Pancreas (tissue), 10 donors: ENCODE data around the gene SHANK3. TPM values are rescaled to one million over a fixed set of nuclear protein-coding genes. Genes with fewer than 3 reads are reported as not detected.

Experiments
- ATAC-seq, 4 donors: fragments of 200-7000 bp; cut with Tn5 transposase; one replicate each; pipeline versions ENCODE4 v1.8.0 to v1.9.1; 2020; ENCODE audit warnings: mild to moderate bottlenecking in 4 of 4, moderate library complexity in 4 of 4
- DNase-seq, 6 donors: peaks; one replicate each; pipeline ENCODE4 v3.0.0-alpha.2; 2020
- FAIRE-seq: peaks from 2 replicates; lab custom pipeline; 2012; peaks lifted over from hg19 to GRCh38; lab: Jason Lieb, UNC
- H3K27ac ChIP-seq, 4 donors: fragments of 200-600 bp; sonication (generic); 1 replicate in 3 of 4; 2 replicates in 1 of 4; pipeline versions ENCODE4 v1.5.0 to v1.8.0; 2020
- H3K27me3 ChIP-seq, 4 donors: fragments of 200-600 bp; one replicate each; pipeline ENCODE4 v1.8.0; 2021
- H3K36me3 ChIP-seq, 3 donors: fragments of 200-600 bp; sonication (generic) in 1 of 3; one replicate each; pipeline versions ENCODE4 v1.5.0 to v1.8.0; 2020 to 2021
- H3K4me1 ChIP-seq, 3 donors: fragments of 200-600 bp; one replicate each; pipeline ENCODE4 v1.8.0; 2021
- H3K4me3 ChIP-seq, 4 donors: fragments of 200-600 bp; sonication (generic) in 2 of 4; one replicate each; pipeline versions ENCODE4 v1.5.0 to v1.8.0; 2020 to 2021
- H3K9me3 ChIP-seq, 4 donors: fragments of 200-600 bp; one replicate each; pipeline ENCODE4 v1.8.0; 2021
- WGBS, 2 donors: extraction: QIAGEN DNeasy Blood & Tissue Kit; methylation state at CpG; one replicate each; pipeline ENCODE4 v1.1.7; 2013; 5-methylcytosine and 5-hydroxymethylcytosine counted together
- intact Hi-C, 3 donors: fragments of 100-400 bp; cut with DNase I; formaldehyde crosslinking; loops; one replicate each; pipeline versions ENCODE4 v1.11.1 to v1.14.2; 2022
- polyA plus RNA-seq, 2 donors: library from polyadenylated mRNA; stranded (reverse); fragments of 200-250 nt; gene quantifications; one replicate each; pipeline ENCODE4 v1.2.3, GENCODE V29; 2013
- total RNA-seq, 6 donors: library from RNA; stranded (reverse); fragmentation: NEBNext Ultra II Directional in 4 of 6; extraction: Animal tissue kit (Norgen Biotek cat#: 25700) in 4 of 6; gene quantifications; one replicate each; pipeline versions ENCODE4 v1.2.1 to v1.2.4, GENCODE V29; 2021 to 2023
- TF ChIP-seq, protein P1 (sequence below), 4 donors: fragments of 200-600 bp; sonication (generic) in 3 of 4; IDR thresholded peaks; one replicate each; pipeline versions ENCODE4 v1.5.0 to v1.8.0; 2021; ENCODE audit warnings: antibody characterized with exemption in 4 of 4
- donor health status: healthy with polysubstance abuse.
- donor health status: DM: no; HTN: no; CAD: no; lungs with moderate emphysema.
- donor health status: DM: no; HTN: no; CAD: no.
- donor health status: control.
- donor health status: control.
- donor health status: Bipolar disorder and iron deficiency.
- donor health status: DM: yes; HTN: yes; CAD: no.
- donor health status: DM: no; HTN: no; CAD: no.
- donor health status: DM: no; HTN: no; CAD: no.
- donor health status: DM: yes; HTN: yes; CAD: no.

SHANK3 gene
- total and polyA plus RNA-seq, 8 donors = 2.7 to 18.9 (median 4.4) TPM

DNA sequence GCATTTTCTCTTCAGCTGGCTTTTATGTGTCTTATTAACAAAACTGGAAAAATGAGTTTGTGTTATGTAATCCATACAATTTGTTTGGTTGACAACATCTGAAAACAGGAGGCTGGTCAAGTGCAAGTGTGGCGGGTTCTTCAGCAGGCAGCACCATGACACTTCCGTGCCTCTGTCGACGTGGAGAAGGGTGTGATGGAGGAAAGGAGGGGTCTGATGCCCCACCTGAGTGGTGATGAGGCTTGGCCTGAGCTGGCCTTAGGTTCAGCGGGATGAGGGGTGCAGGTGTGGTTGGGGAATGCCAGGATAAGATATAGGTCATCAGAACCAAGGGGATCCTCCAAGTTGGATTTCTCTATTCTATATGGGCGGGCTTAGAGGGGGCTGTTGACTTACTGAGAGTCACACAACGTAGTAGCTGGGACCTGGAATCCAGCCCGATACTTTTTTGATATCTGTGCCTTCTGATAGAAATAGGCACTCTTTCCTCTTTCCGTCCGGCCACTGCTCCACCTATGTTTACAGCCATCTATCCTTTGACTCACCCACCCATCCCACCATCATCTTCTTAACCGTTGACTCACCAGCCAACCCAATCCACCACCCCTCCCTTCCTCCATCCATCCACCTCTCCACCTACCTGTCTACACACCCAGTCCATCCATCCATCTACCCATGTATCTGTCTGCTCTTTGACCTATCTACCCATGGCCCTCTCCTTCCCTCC, 29.0 kb downstream of the SHANK3 start:
- H3K27ac ChIP-seq = no peak overlapping the region
- WGBS, 2 donors = 77 to 83% methylated on average over 11 of the region's 11 CpGs

GRCh38 chr22:50702261-50702671, 29.6 kb downstream of the SHANK3 start:
- ATAC-seq (no peak), FAIRE-seq (no peak), DNase-seq (peak in 1 of 6 donors; percentile 18)
- Histone ChIP-seq H3K9me3 (no peaks in the 10 kb centered on the region), H3K4me1 (no peaks in the 10 kb centered on the region), H3K4me3 (no peak overlapping the region), H3K27ac (no peak overlapping the region), H3K36me3 (no peaks in the 10 kb centered on the region), H3K27me3 (no peaks in the 10 kb centered on the region)
- TF ChIP-seq, protein P1, sequence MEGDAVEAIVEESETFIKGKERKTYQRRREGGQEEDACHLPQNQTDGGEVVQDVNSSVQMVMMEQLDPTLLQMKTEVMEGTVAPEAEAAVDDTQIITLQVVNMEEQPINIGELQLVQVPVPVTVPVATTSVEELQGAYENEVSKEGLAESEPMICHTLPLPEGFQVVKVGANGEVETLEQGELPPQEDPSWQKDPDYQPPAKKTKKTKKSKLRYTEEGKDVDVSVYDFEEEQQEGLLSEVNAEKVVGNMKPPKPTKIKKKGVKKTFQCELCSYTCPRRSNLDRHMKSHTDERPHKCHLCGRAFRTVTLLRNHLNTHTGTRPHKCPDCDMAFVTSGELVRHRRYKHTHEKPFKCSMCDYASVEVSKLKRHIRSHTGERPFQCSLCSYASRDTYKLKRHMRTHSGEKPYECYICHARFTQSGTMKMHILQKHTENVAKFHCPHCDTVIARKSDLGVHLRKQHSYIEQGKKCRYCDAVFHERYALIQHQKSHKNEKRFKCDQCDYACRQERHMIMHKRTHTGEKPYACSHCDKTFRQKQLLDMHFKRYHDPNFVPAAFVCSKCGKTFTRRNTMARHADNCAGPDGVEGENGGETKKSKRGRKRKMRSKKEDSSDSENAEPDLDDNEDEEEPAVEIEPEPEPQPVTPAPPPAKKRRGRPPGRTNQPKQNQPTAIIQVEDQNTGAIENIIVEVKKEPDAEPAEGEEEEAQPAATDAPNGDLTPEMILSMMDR (IDR thresholded peaks at IDR 0.05) = no peak
- WGBS, 2 donors = 72 to 73% methylated on average over 7 of the region's 7 CpGs
- intact Hi-C loops = no loop called here

More for the DNA sequence above, 29.0 kb downstream of the SHANK3 start:
- Histone ChIP-seq H3K4me3 (no peak overlapping the region), H3K27me3 (no peaks in the 10 kb centered on the region), H3K4me1 (peaks cover 0 to 3% (median 0%) of the 10 kb centered on the region in 3 donors), H3K36me3 (no peaks in the 10 kb centered on the region), H3K9me3 (no peaks in the 10 kb centered on the region)
- FAIRE-seq (no peak), ATAC-seq (no peak), DNase-seq (peak in 1 of 6 donors; percentile 25)
- intact Hi-C loops = no loop called here
- TF ChIP-seq, protein P1 (IDR thresholded peaks at IDR 0.05) = no peak

GRCh38 chr22:50702821-50703725, 30.4 kb downstream of the SHANK3 start:
- TF ChIP-seq, protein P1 (IDR thresholded peaks at IDR 0.05) = no peak
- ATAC-seq (no peak), DNase-seq (peak in 1 of 6 donors; percentile 40), FAIRE-seq (no peak)
- Histone ChIP-seq H3K27ac (no peak overlapping the region), H3K4me1 (no peaks in the 10 kb centered on the region), H3K27me3 (no peaks in the 10 kb centered on the region), H3K4me3 (no peak overlapping the region), H3K36me3 (no peaks in the 10 kb centered on the region), H3K9me3 (no peaks in the 10 kb centered on the region)
- intact Hi-C loops = no loop called here
- 85 to 88% methylated on average over 20 of the region's 20 CpGs for WGBS, 2 donors

DNA sequence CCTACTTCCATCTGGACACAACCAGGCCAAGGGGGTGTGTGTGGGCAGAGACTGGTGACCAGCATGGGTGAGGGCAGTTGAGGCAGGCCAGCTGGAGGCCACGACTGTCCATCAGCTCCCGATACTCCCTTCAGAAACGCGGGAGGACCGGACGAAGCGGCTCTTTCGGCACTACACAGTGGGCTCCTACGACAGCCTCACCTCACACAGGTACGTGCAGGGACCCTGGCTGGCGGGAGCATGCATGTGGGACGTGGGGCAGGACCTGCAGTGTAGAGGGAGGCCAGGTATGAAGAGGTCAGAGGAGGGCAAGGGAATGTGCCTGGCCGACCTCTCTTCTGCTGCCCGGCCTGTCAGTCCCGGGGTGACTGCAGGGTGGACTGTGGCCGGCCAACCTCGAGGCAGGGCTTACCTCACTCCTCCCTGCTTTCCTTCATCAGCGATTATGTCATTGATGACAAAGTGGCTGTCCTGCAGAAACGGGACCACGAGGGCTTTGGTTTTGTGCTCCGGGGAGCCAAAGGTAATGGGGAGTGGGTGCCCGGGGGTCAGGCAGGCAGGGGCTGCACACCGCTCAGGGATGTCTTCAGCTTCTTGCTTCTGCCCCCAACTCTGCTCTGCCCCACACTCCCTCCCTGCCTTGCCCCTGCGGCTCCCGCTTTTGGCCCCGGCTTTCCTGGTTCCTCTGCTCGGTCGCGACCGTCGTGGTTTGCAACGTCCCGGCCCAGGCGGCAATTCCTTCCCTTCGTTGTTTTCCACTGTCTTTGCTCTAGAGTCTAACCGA, 31.3 kb downstream of the SHANK3 start:
- 87% methylated on average over 36 of the region's 36 CpGs for WGBS, 2 donors
- Histone ChIP-seq H3K4me3 (no peak overlapping the region), H3K36me3 (no peaks in the 10 kb centered on the region), H3K27me3 (no peaks in the 10 kb centered on the region), H3K27ac (no peak overlapping the region), H3K4me1 (no peaks in the 10 kb centered on the region), H3K9me3 (no peaks in the 10 kb centered on the region)
- DNase-seq = peak in 2 of 6 donors; percentile 47 to 57
- ATAC-seq = no peak
- no peak for FAIRE-seq
- TF ChIP-seq, protein P1 (IDR thresholded peaks at IDR 0.05) = no peak
- intact Hi-C loops = no loop called here
